HG03460 (cell line): ENCODE measurements around the gene GARNL3.
A peak's percentile ranks its signal among the peaks of the same experiment; 100 is the strongest.

Source experiments
- ATAC-seq: cut with Tn5 transposase; IDR thresholded peaks from one replicate; pipeline ENCODE4 v1.9.1; 2021; ENCODE audit not compliant: unreplicated experiment

Gene GARNL3

GRCh38 chr9:127233989-127234388, 30.6 kb upstream of the GARNL3 start:
- ATAC-seq, result no peak

GRCh38 chr9:127237801-127238200, 26.8 kb upstream of the GARNL3 start:
- ATAC-seq, result no peak

GRCh38 chr9:127241354-127241753, 23.2 kb upstream of the GARNL3 start:
- ATAC-seq, result no peak

- peak; percentile 100 for ATAC-seq
Observed at GRCh38 chr9:127244609-127245601, 19.7 kb upstream of the GARNL3 start.

- no peak for ATAC-seq
Observed at GRCh38 chr9:127245637-127246164, 18.9 kb upstream of the GARNL3 start.

GRCh38 chr9:127248241-127248640, 16.3 kb upstream of the GARNL3 start:
- no peak for ATAC-seq

GRCh38 chr9:127249877-127250276, 14.7 kb upstream of the GARNL3 start:
- no peak for ATAC-seq

- no peak for ATAC-seq
Observed at GRCh38 chr9:127250896-127251391, 13.6 kb upstream of the GARNL3 start.

GRCh38 chr9:127252410-127253318, 11.9 kb upstream of the GARNL3 start:
- ATAC-seq, result no peak

GRCh38 chr9:127253446-127253845, 11.1 kb upstream of the GARNL3 start:
- ATAC-seq, result no peak

GRCh38 chr9:127255692-127256091, 8.9 kb upstream of the GARNL3 start:
- ATAC-seq, result no peak

- ATAC-seq, result no peak
Observed at GRCh38 chr9:127256324-127256723, 8.2 kb upstream of the GARNL3 start.

- ATAC-seq, result no peak
Observed at GRCh38 chr9:127258606-127259471, 5.7 kb upstream of the GARNL3 start.

- no peak for ATAC-seq
Observed at GRCh38 chr9:127262602-127263001, 2.0 kb upstream of the GARNL3 start.

GRCh38 chr9:127263237-127263636, 1.3 kb upstream of the GARNL3 start:
- no peak for ATAC-seq

- no peak for ATAC-seq
Observed at GRCh38 chr9:127263664-127264063, 910 bp upstream of the GARNL3 start.

- no peak for ATAC-seq
Observed at GRCh38 chr9:127267793-127268525, 3.4 kb downstream of the GARNL3 start.

GRCh38 chr9:127269449-127269848, 4.9 kb downstream of the GARNL3 start:
- no peak for ATAC-seq

- no peak for ATAC-seq
Observed at GRCh38 chr9:127273326-127273725, 8.8 kb downstream of the GARNL3 start.

- ATAC-seq, result no peak
Observed at GRCh38 chr9:127277099-127277498, 12.5 kb downstream of the GARNL3 start.
